ENCODE results near the gene ENPP3. TPM values are rescaled to one million over a fixed set of nuclear protein-coding genes. Genes with fewer than 3 reads are reported as not detected.

The ENPP3 gene
- polyA plus RNA-seq, 1 donor from 2014 or later: 0.50 TPM

GRCh38 chr6:131657222-131657621 lies 20.1 kb downstream of the ENPP3 start:
- no peaks in the 10 kb centered on the region for H3K27me3 ChIP-seq (ENCODE audit: insufficient read depth, low read depth, low read length)
- no peaks in the 10 kb centered on the region for H4K20me1 ChIP-seq (ENCODE audit: insufficient read depth)
- no peak overlapping the region for H3K4me2 ChIP-seq (ENCODE audit: low read length)
- no peaks in the 10 kb centered on the region for H3K36me3 ChIP-seq (ENCODE audit: insufficient read depth, low read length)
- H3K9me2 ChIP-seq (ENCODE audit: insufficient read depth, low read length): no peaks in the 10 kb centered on the region
- no peaks in the 10 kb centered on the region for H3K9me3 ChIP-seq (ENCODE audit: low read length)
- TF ChIP-seq MXI1 (conservative IDR thresholded peaks at IDR 0.05; ENCODE audit: poor library complexity, severe bottlenecking) (no peak), EZH2 (IDR thresholded peaks at IDR 0.05; ENCODE audit: borderline replicate concordance, insufficient read depth, low read length, poor library complexity, severe bottlenecking) (no peak), EP300 (conservative IDR thresholded peaks at IDR 0.05; ENCODE audit: poor library complexity, severe bottlenecking) (no peak), CTCF (IDR thresholded peaks at IDR 0.05; ENCODE audit: poor library complexity, severe bottlenecking) (no peak), SMC3 (conservative IDR thresholded peaks at IDR 0.05; ENCODE audit: poor library complexity) (no peak)
- no peaks in the 10 kb centered on the region for H3F3A ChIP-seq (ENCODE audit: insufficient read depth, low read length, poor library complexity, severe bottlenecking)
- H3K4me3 ChIP-seq (ENCODE audit: low read length): no peak overlapping the region
- no peaks in the 10 kb centered on the region for H3K79me2 ChIP-seq (replicated peaks; ENCODE audit: insufficient read depth, low read length)
- H3K27ac ChIP-seq (ENCODE audit: low read length): no peak overlapping the region
- H2AFZ ChIP-seq (ENCODE audit: low read depth, low read length): no peak overlapping the region
- H3K9ac ChIP-seq (ENCODE audit: low read length): no peak overlapping the region

DNA sequence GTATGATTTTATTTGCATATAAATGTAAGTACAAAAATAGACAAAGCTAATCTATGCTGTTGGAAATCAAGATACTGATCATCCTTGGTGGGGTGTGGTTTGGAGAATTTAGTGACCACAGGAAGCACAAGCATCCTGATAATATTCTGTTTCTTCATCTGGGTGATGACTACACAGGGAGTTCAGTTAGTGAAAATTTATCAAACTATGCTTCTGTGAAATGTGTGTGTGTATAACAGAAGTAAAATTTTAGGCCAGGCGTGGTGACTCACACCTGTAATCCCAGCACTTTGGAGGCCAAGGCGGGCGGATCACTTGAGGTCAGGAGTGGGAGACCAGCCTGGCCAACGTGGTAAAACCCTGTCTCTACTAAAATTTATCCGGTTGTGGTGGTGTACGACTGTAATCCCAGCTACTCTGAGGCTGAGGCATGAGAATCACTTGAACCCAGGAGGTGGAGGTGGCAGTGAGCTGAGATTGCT lies 20.6 kb downstream of the ENPP3 start:
- Histone ChIP-seq H3K27me3 (ENCODE audit: insufficient read depth, low read depth, low read length) (no peaks in the 10 kb centered on the region), H3K9ac (ENCODE audit: low read length) (no peak overlapping the region), H3K27ac (ENCODE audit: low read length) (no peak overlapping the region), H3K79me2 (replicated peaks; ENCODE audit: insufficient read depth, low read length) (no peaks in the 10 kb centered on the region), H4K20me1 (ENCODE audit: insufficient read depth) (no peaks in the 10 kb centered on the region), H3K36me3 (ENCODE audit: insufficient read depth, low read length) (no peaks in the 10 kb centered on the region), H3K9me2 (ENCODE audit: insufficient read depth, low read length) (no peaks in the 10 kb centered on the region), H2AFZ (ENCODE audit: low read depth, low read length) (no peak overlapping the region), H3K4me3 (ENCODE audit: low read length) (no peak overlapping the region), H3K4me2 (ENCODE audit: low read length) (no peak overlapping the region), H3F3A (ENCODE audit: insufficient read depth, low read length, poor library complexity, severe bottlenecking) (no peaks in the 10 kb centered on the region), H3K9me3 (ENCODE audit: low read length) (no peaks in the 10 kb centered on the region)
- TF ChIP-seq REST (IDR thresholded peaks at IDR 0.05; ENCODE audit: borderline replicate concordance): no peak
- no peak for TF ChIP-seq EZH2 (IDR thresholded peaks at IDR 0.05; ENCODE audit: borderline replicate concordance, insufficient read depth, low read length, poor library complexity, severe bottlenecking)
- no peak for TF ChIP-seq EP300 (conservative IDR thresholded peaks at IDR 0.05; ENCODE audit: poor library complexity, severe bottlenecking)
- TF ChIP-seq RAD21 (conservative IDR thresholded peaks at IDR 0.05): no peak
- TF ChIP-seq TAF1 (IDR thresholded peaks at IDR 0.05; ENCODE audit: low read depth): no peak
- no peak for TF ChIP-seq POLR2AphosphoS5 (IDR thresholded peaks at IDR 0.05)
- TF ChIP-seq SMC3 (conservative IDR thresholded peaks at IDR 0.05; ENCODE audit: poor library complexity): no peak
- TF ChIP-seq MXI1 (conservative IDR thresholded peaks at IDR 0.05; ENCODE audit: poor library complexity, severe bottlenecking): no peak
- TF ChIP-seq CTCF (IDR thresholded peaks at IDR 0.05; ENCODE audit: poor library complexity, severe bottlenecking): no peak
